Osteocyte (in vitro differentiated cells): ENCODE results near the gene LGR6. TPM values are rescaled to one million over a fixed set of nuclear protein-coding genes. Genes with fewer than 3 reads are reported as not detected.

Experiments
- DNase-seq: peaks from one replicate; pipeline ENCODE4 v3.0.0; 2021; ENCODE audit warnings: mixed read lengths; ENCODE audit not compliant: unreplicated experiment; ENCODE audit errors: extremely low spot score
- H3K27ac Mint-ChIP-seq: one replicate; pipeline ENCODE4 v1.8.0; 2021; ENCODE audit warnings: mild to moderate bottlenecking, mixed read lengths; ENCODE audit not compliant: unreplicated experiment
- H3K27me3 Mint-ChIP-seq: one replicate; pipeline ENCODE4 v1.8.0; 2021; ENCODE audit warnings: mixed read lengths; ENCODE audit not compliant: unreplicated experiment
- H3K36me3 Mint-ChIP-seq: one replicate; pipeline ENCODE4 v1.8.0; 2021; ENCODE audit warnings: mixed read lengths; ENCODE audit not compliant: unreplicated experiment
- H3K4me1 Mint-ChIP-seq: one replicate; pipeline ENCODE4 v1.8.0; 2021; ENCODE audit warnings: mixed read lengths; ENCODE audit not compliant: unreplicated experiment
- H3K4me3 Mint-ChIP-seq: one replicate; pipeline ENCODE4 v1.8.0; 2021; ENCODE audit warnings: mild to moderate bottlenecking, moderate library complexity, mixed read lengths; ENCODE audit not compliant: unreplicated experiment
- H3K9me3 Mint-ChIP-seq: one replicate; pipeline ENCODE4 v1.8.0; 2021; ENCODE audit warnings: mixed read lengths; ENCODE audit not compliant: unreplicated experiment
- CTCF ChIP-seq: fragments of 200-600 bp; sonication (generic); IDR thresholded peaks from 2 replicates; pipeline ENCODE4 v1.5.0; 2021; ENCODE audit warnings: antibody characterized with exemption, mild to moderate bottlenecking, moderate library complexity
- total RNA-seq: library from RNA; stranded (reverse); gene quantifications from 2 replicates; pipeline ENCODE4 v1.2.1, GENCODE V29; 2021

Gene LGR6
- total RNA-seq, 1 donor from 2014 or later, result 9.9 TPM

DNA sequence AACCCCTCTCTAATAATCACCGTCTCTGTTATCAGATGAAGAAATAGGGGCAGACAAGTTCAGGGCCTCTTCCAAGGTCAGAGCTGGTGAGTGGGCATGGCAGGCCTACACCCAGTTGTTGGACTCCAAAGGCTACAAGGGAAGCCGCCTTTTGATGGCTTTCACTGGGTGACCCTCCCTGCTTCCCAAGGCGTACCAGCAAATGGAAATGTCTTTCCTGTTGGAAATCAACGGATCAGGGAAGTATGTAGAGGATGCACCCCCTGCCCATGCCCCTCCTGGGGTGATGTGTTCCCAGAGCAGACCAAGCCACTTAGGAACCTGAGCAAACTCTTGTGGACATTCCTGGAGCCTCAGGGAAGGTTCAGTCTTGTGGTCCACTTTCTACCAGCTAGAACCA is 47.4 kb downstream of the LGR6 start:
- no peak overlapping the region for H3K4me3 Mint-ChIP-seq
- no peak for DNase-seq
- H3K36me3 Mint-ChIP-seq, result no peaks in the 10 kb centered on the region
- H3K27ac Mint-ChIP-seq, result peak overlapping the region; percentile 18
- no peaks in the 10 kb centered on the region for H3K9me3 Mint-ChIP-seq
- no peak for TF ChIP-seq CTCF
- H3K27me3 Mint-ChIP-seq, result no peaks in the 10 kb centered on the region
- H3K4me1 Mint-ChIP-seq, result peaks cover 42% of the 10 kb centered on the region

GRCh38 chr1:202241376-202242079 is 47.9 kb downstream of the LGR6 start:
- TF ChIP-seq CTCF, result no peak
- Mint-ChIP-seq H3K9me3 (no peaks in the 10 kb centered on the region), H3K4me1 (peaks cover 36% of the 10 kb centered on the region), H3K4me3 (no peak overlapping the region), H3K27ac (peak overlapping the region; percentile 69), H3K36me3 (no peaks in the 10 kb centered on the region), H3K27me3 (no peaks in the 10 kb centered on the region)
- no peak for DNase-seq

GRCh38 chr1:202242080-202242419 is 48.5 kb downstream of the LGR6 start:
- Mint-ChIP-seq H3K27ac (no peak overlapping the region), H3K36me3 (no peaks in the 10 kb centered on the region), H3K4me3 (no peak overlapping the region), H3K27me3 (no peaks in the 10 kb centered on the region), H3K9me3 (no peaks in the 10 kb centered on the region), H3K4me1 (peaks cover 31% of the 10 kb centered on the region)
- TF ChIP-seq CTCF, result no peak
- DNase-seq, result no peak

DNA sequence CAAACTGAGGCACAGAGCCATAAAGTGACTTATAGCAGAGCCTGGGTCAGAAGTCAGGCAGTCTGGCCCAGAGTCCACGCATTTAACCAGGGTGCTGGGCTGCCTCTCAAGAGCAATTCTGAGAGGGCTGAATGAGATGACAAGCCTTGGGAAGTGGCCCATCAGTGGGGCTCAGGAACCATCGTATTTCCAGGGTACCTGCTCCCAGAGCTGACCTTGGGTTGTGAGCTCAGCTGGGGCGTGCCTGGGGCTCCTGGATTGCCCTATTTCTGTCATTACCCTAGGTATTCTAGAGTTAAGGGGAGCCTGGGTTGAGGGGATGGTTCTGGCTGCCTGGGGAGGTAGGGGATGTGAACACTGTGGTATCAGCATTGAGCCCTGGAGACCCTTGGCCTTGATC is 49.4 kb downstream of the LGR6 start:
- H3K9me3 Mint-ChIP-seq, result no peaks in the 10 kb centered on the region
- no peak for DNase-seq
- no peak overlapping the region for H3K4me3 Mint-ChIP-seq
- H3K4me1 Mint-ChIP-seq, result peaks cover 21% of the 10 kb centered on the region
- no peak overlapping the region for H3K27ac Mint-ChIP-seq
- no peaks in the 10 kb centered on the region for H3K36me3 Mint-ChIP-seq
- no peaks in the 10 kb centered on the region for H3K27me3 Mint-ChIP-seq
- TF ChIP-seq CTCF, result no peak

DNA sequence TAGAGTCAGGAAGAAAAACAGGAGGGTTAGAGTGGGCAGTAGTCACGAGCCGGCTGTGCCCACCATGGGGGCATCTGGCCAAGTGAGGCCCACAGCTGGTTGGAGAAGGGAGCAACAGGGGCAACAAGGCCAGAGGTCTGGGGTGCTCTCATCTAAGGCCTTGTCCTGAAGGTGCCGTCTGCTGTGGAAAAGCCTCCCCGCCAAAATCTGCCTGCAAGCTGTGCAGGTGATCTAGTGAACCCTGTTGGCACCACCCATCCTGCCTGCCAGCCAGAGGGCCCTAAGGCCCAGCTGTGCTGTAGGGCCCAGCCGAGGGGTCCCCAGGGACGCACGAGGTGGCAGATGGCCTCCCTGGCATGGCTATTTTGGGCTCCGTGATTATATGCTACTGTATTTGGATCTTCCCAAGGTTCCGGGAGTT is 51.3 kb downstream of the LGR6 start:
- Mint-ChIP-seq H3K36me3 (no peaks in the 10 kb centered on the region), H3K4me1 (peaks cover 20% of the 10 kb centered on the region), H3K4me3 (no peak overlapping the region), H3K27ac (no peak overlapping the region), H3K27me3 (no peaks in the 10 kb centered on the region), H3K9me3 (no peaks in the 10 kb centered on the region)
- no peak for DNase-seq
- TF ChIP-seq CTCF, result no peak
